GM23338 (cell line): Measurements from ENCODE around the gene PAX3. TPM values are rescaled to one million over a fixed set of nuclear protein-coding genes. Genes with fewer than 3 reads are reported as not detected.

Experiments
- ATAC-seq: fragments of 200-7000 bp; cut with Tn5 transposase; 3 replicates; pipeline ENCODE4 v1.9.1; 2020
- DNase-seq: peaks from one replicate; pipeline ENCODE4 v3.0.0-alpha.2; 2015; ENCODE audit warnings: low spot score
- H2AFZ ChIP-seq: fragments of 200-600 bp; sonication (generic); 2 replicates; pipeline ENCODE4 v1.8.0; 2016; ENCODE audit warnings: antibody characterized with exemption, mild to moderate bottlenecking, moderate library complexity
- H3F3A ChIP-seq: fragments of 200-600 bp; sonication (generic); replicated peaks from 2 replicates; pipeline ENCODE4 v1.8.0; 2017; ENCODE audit warnings: antibody characterized with exemption, mixed run types, low read depth
- H3K27ac ChIP-seq: fragments of 200-600 bp; sonication (generic); 2 replicates; pipeline ENCODE4 v1.6.1; 2016; ENCODE audit warnings: low read depth
- H3K27me3 ChIP-seq: fragments of 200-600 bp; sonication (generic); 2 replicates; pipeline ENCODE4 v1.8.0; 2016; ENCODE audit warnings: mild to moderate bottlenecking, mixed run types, moderate library complexity; ENCODE audit not compliant: insufficient read depth
- H3K36me3 ChIP-seq: fragments of 200-600 bp; sonication (generic); 2 replicates; pipeline ENCODE4 v1.8.0; 2016; ENCODE audit warnings: mild to moderate bottlenecking; ENCODE audit not compliant: insufficient read depth
- H3K4me1 ChIP-seq: fragments of 200-600 bp; sonication (generic); 2 replicates; pipeline ENCODE4 v1.8.0; 2016; ENCODE audit warnings: mild to moderate bottlenecking, moderate library complexity; ENCODE audit not compliant: insufficient read depth
- H3K4me2 ChIP-seq: fragments of 200-600 bp; sonication (generic); 2 replicates; pipeline ENCODE4 v1.7.1; 2017; ENCODE audit warnings: mixed run types
- H3K4me3 ChIP-seq: fragments of 200-600 bp; sonication (generic); 2 replicates; pipeline ENCODE4 v1.6.1; 2016; ENCODE audit warnings: mixed run types
- H3K79me2 ChIP-seq: fragments of 200-600 bp; sonication (generic); replicated peaks from 2 replicates; pipeline ENCODE4 v1.8.0; 2017; ENCODE audit warnings: mild to moderate bottlenecking; ENCODE audit not compliant: insufficient read depth
- H3K9me2 ChIP-seq: fragments of 200-600 bp; sonication (generic); 2 replicates; pipeline ENCODE4 v1.8.0; 2017; ENCODE audit not compliant: insufficient read depth
- H4K20me1 ChIP-seq: fragments of 200-600 bp; sonication (generic); replicated peaks from 2 replicates; pipeline ENCODE4 v1.8.0; 2017; ENCODE audit warnings: mild to moderate bottlenecking; ENCODE audit not compliant: insufficient read depth
- H3K27ac Mint-ChIP-seq: 2 replicates; pipeline ENCODE4 v1.8.0; 2020; ENCODE audit warnings: inconsistent platforms, mild to moderate bottlenecking, moderate library complexity, mixed read lengths
- H3K27me3 Mint-ChIP-seq: 3 replicates; pipeline ENCODE4 v1.8.0; 2022; ENCODE audit warnings: low read depth, mild to moderate bottlenecking, moderate library complexity, mixed read lengths, inconsistent platforms; ENCODE audit not compliant: insufficient read depth, poor library complexity
- H3K36me3 Mint-ChIP-seq: 3 replicates; pipeline ENCODE4 v1.8.0; 2021; ENCODE audit warnings: low read depth, mild to moderate bottlenecking, inconsistent platforms, moderate library complexity, mixed read lengths
- H3K4me1 Mint-ChIP-seq: 3 replicates; pipeline ENCODE4 v1.8.0; 2020; ENCODE audit warnings: mild to moderate bottlenecking, inconsistent platforms, mixed read lengths
- H3K4me3 Mint-ChIP-seq: 3 replicates; pipeline ENCODE4 v1.8.0; 2021; ENCODE audit warnings: moderate library complexity, mild to moderate bottlenecking, inconsistent platforms, mixed read lengths
- H3K9me3 Mint-ChIP-seq: 3 replicates; pipeline ENCODE4 v1.8.0; 2020; ENCODE audit warnings: moderate library complexity, mild to moderate bottlenecking, inconsistent platforms, mixed read lengths
- CREB1 ChIP-seq: fragments of 250-450 bp; sonication (Bioruptor Pico); IDR thresholded peaks from 2 replicates; pipeline ENCODE4 v1.5.0; 2020; ENCODE audit warnings: low read depth, mild to moderate bottlenecking, moderate library complexity
- CTCF ChIP-seq, 2 experiments: fragments of 200-600 bp in 1 of 2; sonication (generic) in 1 of 2; conservative IDR thresholded peaks; 2 replicates each; pipeline versions ENCODE4 v1.5.1 to v1.6.1; 2016 to 2017; ENCODE audit warnings: antibody characterized with exemption in 2 of 2, low read depth in 2 of 2, mild to moderate bottlenecking in 2 of 2, moderate library complexity in 1 of 2
- EZH2 ChIP-seq: fragments of 200-600 bp; sonication (generic); IDR thresholded peaks from one replicate; pipeline ENCODE4 v1.8.0; 2017; ENCODE audit warnings: antibody characterized with exemption, mild to moderate bottlenecking, low read depth; ENCODE audit not compliant: unreplicated experiment
- EZH2phosphoT487 ChIP-seq: fragments of 200-600 bp; sonication (generic); IDR thresholded peaks from one replicate; pipeline ENCODE4 v1.8.1; 2018; ENCODE audit warnings: antibody characterized with exemption; ENCODE audit not compliant: unreplicated experiment
- JUNB ChIP-seq: IDR thresholded peaks from one replicate; pipeline ENCODE4 v1.6.1; 2016; ENCODE audit warnings: antibody characterized with exemption; ENCODE audit not compliant: unreplicated experiment
- NANOG ChIP-seq: IDR thresholded peaks from 2 replicates; pipeline ENCODE4 v1.6.1; 2016; ENCODE audit warnings: antibody characterized with exemption, borderline replicate concordance
- POLR2AphosphoS5 ChIP-seq: IDR thresholded peaks from 2 replicates; pipeline ENCODE4 v1.6.1; 2016; ENCODE audit warnings: antibody characterized with exemption, low read depth
- REST ChIP-seq: IDR thresholded peaks from one replicate; pipeline ENCODE4 v1.6.1; 2018; ENCODE audit warnings: antibody characterized with exemption; ENCODE audit not compliant: unreplicated experiment
- STAT1 ChIP-seq: IDR thresholded peaks from one replicate; pipeline ENCODE4 v1.6.1; 2016; ENCODE audit warnings: antibody characterized with exemption; ENCODE audit not compliant: unreplicated experiment
- ZNF114 ChIP-seq: fragments of 250-450 bp; sonication (Bioruptor Pico); IDR thresholded peaks from 2 replicates; pipeline ENCODE4 v1.5.0; 2020; ENCODE audit warnings: mild to moderate bottlenecking, moderate library complexity
- ZNF331 ChIP-seq: fragments of 250-450 bp; sonication (Bioruptor Pico); IDR thresholded peaks from 2 replicates; pipeline ENCODE4 v1.5.0; 2020; ENCODE audit warnings: low read depth, mild to moderate bottlenecking, moderate library complexity
- polyA plus RNA-seq: library from polyadenylated mRNA; unstranded; fragments of >200 nt; fragmentation: Nextera tagmentation; extraction: Ambion mirVana; gene quantifications from 2 replicates; pipeline ENCODE4 v1.2.1, GENCODE V29; 2016
- total RNA-seq: library from RNA; depleted of rRNA; stranded (reverse); fragments of >200 nt; shearing (Covaris generic); gene quantifications from 2 replicates; pipeline ENCODE4 v1.2.3, GENCODE V29; 2014
- TF ChIP-seq, protein P1 (sequence below): fragments of 250-450 bp; sonication (Bioruptor Pico); IDR thresholded peaks from 2 replicates; pipeline ENCODE4 v1.5.0; 2020; ENCODE audit warnings: mild to moderate bottlenecking, moderate library complexity
- TF ChIP-seq, protein P2 (sequence below): IDR thresholded peaks from 2 replicates; pipeline ENCODE4 v1.6.1; 2016; ENCODE audit warnings: antibody characterized with exemption

PAX3 gene
- total and polyA plus RNA-seq, 2 experiments from 2014 or later: not detected

GRCh38 chr2:222303828-222304736 lies 5.3 kb upstream of the PAX3 start:
- DNase-seq: peak; percentile 59

More at GRCh38 chr2:222303828-222304736, 5.3 kb upstream of the PAX3 start:
- peaks cover 100% of the 10 kb centered on the region for H3K27me3 ChIP-seq
- Mint-ChIP-seq H3K36me3 (no peaks in the 10 kb centered on the region; the same call in 2 of the 3 replicates), H3K4me1 (peaks cover 75% of the 10 kb centered on the region), H3K27me3 (peaks cover 100% of the 10 kb centered on the region), H3K27ac (no peak overlapping the region), H3K4me3 (peak overlapping the region; percentile 53), H3K9me3 (peaks cover 6% of the 10 kb centered on the region; the same call in 2 of the 3 replicates)
- 0 out of 2 replicates have a peak overlapping the region, but pooled peaks have one; percentile 34 for H3K4me3 ChIP-seq
- TF ChIP-seq CTCF (conservative IDR thresholded peaks at IDR 0.05; ENCODE audit: low read depth in 2 of 2) (no peak), CREB1 (CRISPR knock-in tag) (no peak), EZH2phosphoT487 (peak; percentile 42), ZNF114 (CRISPR knock-in tag) (no peak), ZNF331 (no peak), STAT1 (no peak), EZH2 (peak; percentile 90), JUNB (no peak), REST (no peak), NANOG (no peak), POLR2AphosphoS5 (no peak)
- TF ChIP-seq, protein P1, sequence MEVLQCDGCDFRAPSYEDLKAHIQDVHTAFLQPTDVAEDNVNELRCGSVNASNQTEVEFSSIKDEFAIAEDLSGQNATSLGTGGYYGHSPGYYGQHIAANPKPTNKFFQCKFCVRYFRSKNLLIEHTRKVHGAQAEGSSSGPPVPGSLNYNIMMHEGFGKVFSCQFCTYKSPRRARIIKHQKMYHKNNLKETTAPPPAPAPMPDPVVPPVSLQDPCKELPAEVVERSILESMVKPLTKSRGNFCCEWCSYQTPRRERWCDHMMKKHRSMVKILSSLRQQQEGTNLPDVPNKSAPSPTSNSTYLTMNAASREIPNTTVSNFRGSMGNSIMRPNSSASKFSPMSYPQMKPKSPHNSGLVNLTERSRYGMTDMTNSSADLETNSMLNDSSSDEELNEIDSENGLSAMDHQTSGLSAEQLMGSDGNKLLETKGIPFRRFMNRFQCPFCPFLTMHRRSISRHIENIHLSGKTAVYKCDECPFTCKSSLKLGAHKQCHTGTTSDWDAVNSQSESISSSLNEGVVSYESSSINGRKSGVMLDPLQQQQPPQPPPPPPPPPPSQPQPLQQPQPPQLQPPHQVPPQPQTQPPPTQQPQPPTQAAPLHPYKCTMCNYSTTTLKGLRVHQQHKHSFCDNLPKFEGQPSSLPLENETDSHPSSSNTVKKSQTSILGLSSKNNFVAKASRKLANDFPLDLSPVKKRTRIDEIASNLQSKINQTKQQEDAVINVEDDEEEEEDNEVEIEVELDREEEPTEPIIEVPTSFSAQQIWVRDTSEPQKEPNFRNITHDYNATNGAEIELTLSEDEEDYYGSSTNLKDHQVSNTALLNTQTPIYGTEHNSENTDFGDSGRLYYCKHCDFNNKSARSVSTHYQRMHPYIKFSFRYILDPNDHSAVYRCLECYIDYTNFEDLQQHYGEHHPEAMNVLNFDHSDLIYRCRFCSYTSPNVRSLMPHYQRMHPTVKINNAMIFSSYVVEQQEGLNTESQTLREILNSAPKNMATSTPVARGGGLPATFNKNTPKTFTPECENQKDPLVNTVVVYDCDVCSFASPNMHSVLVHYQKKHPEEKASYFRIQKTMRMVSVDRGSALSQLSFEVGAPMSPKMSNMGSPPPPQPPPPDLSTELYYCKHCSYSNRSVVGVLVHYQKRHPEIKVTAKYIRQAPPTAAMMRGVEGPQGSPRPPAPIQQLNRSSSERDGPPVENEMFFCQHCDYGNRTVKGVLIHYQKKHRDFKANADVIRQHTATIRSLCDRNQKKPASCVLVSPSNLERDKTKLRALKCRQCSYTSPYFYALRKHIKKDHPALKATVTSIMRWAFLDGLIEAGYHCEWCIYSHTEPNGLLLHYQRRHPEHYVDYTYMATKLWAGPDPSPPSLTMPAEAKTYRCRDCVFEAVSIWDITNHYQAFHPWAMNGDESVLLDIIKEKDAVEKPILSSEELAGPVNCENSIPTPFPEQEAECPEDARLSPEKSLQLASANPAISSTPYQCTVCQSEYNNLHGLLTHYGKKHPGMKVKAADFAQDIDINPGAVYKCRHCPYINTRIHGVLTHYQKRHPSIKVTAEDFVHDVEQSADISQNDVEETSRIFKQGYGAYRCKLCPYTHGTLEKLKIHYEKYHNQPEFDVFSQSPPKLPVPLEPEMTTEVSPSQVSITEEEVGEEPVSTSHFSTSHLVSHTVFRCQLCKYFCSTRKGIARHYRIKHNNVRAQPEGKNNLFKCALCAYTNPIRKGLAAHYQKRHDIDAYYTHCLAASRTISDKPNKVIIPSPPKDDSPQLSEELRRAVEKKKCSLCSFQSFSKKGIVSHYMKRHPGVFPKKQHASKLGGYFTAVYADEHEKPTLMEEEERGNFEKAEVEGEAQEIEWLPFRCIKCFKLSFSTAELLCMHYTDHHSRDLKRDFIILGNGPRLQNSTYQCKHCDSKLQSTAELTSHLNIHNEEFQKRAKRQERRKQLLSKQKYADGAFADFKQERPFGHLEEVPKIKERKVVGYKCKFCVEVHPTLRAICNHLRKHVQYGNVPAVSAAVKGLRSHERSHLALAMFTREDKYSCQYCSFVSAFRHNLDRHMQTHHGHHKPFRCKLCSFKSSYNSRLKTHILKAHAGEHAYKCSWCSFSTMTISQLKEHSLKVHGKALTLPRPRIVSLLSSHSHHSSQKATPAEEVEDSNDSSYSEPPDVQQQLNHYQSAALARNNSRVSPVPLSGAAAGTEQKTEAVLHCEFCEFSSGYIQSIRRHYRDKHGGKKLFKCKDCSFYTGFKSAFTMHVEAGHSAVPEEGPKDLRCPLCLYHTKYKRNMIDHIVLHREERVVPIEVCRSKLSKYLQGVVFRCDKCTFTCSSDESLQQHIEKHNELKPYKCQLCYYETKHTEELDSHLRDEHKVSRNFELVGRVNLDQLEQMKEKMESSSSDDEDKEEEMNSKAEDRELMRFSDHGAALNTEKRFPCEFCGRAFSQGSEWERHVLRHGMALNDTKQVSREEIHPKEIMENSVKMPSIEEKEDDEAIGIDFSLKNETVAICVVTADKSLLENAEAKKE: no peak
- TF ChIP-seq, protein P2, sequence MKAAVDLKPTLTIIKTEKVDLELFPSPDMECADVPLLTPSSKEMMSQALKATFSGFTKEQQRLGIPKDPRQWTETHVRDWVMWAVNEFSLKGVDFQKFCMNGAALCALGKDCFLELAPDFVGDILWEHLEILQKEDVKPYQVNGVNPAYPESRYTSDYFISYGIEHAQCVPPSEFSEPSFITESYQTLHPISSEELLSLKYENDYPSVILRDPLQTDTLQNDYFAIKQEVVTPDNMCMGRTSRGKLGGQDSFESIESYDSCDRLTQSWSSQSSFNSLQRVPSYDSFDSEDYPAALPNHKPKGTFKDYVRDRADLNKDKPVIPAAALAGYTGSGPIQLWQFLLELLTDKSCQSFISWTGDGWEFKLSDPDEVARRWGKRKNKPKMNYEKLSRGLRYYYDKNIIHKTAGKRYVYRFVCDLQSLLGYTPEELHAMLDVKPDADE: no peak
- no peak overlapping the region for H2AFZ ChIP-seq
- H3K27ac ChIP-seq: no peak overlapping the region
- peak overlapping the region; percentile 75; the same call in 1 of the 2 replicates for H3K4me2 ChIP-seq
- peaks cover 61% of the 10 kb centered on the region for H4K20me1 ChIP-seq
- no peak for ATAC-seq
- H3K79me2 ChIP-seq: no peaks in the 10 kb centered on the region
- H3K9me2 ChIP-seq: no peaks in the 10 kb centered on the region
- peaks cover 71% of the 10 kb centered on the region for H3K4me1 ChIP-seq
- peaks cover 32% of the 10 kb centered on the region for H3F3A ChIP-seq
- H3K36me3 ChIP-seq: no peaks in the 10 kb centered on the region
